ENCODE results near the gene MRPL10. TPM values are rescaled to one million over a fixed set of nuclear protein-coding genes. Genes with fewer than 3 reads are reported as not detected.

MRPL10 gene
- total RNA-seq, 1 experiment from 2014 or later, result 159 TPM

DNA sequence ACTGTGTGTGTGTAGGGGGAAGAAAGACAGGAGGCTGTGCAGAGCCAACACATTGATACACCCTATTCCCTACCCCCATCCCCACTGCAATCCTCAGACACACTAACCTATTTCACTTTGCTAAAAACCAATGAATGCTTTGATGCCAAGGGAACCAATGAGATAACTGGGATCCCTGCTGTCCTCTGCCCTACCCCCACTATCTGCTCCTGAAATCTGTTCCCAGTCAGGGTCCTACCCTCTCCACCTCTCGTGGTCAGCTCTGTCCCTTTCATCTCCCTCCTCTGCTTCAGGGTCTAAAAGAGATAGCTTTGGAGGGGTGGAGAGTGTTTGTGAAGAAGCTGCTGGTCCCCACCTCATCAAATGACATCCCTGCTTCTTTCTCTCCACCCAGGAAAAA lies 38.7 kb upstream of the MRPL10 start:
- TF ChIP-seq, protein P1, sequence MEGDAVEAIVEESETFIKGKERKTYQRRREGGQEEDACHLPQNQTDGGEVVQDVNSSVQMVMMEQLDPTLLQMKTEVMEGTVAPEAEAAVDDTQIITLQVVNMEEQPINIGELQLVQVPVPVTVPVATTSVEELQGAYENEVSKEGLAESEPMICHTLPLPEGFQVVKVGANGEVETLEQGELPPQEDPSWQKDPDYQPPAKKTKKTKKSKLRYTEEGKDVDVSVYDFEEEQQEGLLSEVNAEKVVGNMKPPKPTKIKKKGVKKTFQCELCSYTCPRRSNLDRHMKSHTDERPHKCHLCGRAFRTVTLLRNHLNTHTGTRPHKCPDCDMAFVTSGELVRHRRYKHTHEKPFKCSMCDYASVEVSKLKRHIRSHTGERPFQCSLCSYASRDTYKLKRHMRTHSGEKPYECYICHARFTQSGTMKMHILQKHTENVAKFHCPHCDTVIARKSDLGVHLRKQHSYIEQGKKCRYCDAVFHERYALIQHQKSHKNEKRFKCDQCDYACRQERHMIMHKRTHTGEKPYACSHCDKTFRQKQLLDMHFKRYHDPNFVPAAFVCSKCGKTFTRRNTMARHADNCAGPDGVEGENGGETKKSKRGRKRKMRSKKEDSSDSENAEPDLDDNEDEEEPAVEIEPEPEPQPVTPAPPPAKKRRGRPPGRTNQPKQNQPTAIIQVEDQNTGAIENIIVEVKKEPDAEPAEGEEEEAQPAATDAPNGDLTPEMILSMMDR (IDR thresholded peaks at IDR 0.05; ENCODE audit: insufficient read depth in 1 of 2, low read depth in 1 of 2, low read length in 1 of 2, severe bottlenecking in 1 of 2, unreplicated experiment in 1 of 2), result no peak
- Mint-ChIP-seq H3K4me3 (ENCODE audit: unreplicated experiment) (no peak overlapping the region), H3K9me3 (ENCODE audit: unreplicated experiment) (no peaks in the 10 kb centered on the region), H3K27ac (ENCODE audit: unreplicated experiment) (no peak overlapping the region), H3K4me1 (ENCODE audit: low read depth, unreplicated experiment) (peaks cover 18% of the 10 kb centered on the region), H3K27me3 (ENCODE audit: insufficient read depth, unreplicated experiment) (no peaks in the 10 kb centered on the region), H3K36me3 (ENCODE audit: insufficient read depth, unreplicated experiment) (no peaks in the 10 kb centered on the region)
- POLR2A ChIA-PET, result no interaction called here
- Histone ChIP-seq H3K27me3 (replicated peaks; ENCODE audit: control insufficient read depth, insufficient read depth, low read length) (no peaks in the 10 kb centered on the region; the same call in 1 of the 2 replicates), H3K36me3 (ENCODE audit: control insufficient read depth, insufficient read depth, low read length) (no peaks in the 10 kb centered on the region), H3K9me3 (no peaks in the 10 kb centered on the region), H3K4me1 (peaks cover 46% of the 10 kb centered on the region), H3K4me3 (ENCODE audit: low read depth, low read length) (no peak overlapping the region)
- intact Hi-C loops (cut with micrococcal nuclease; ENCODE audit: unreplicated experiment), result loop anchor here (2.0 kb wide), 1 partner anchor 15 kb away; no protein-coding TSS in a partner anchor
- BruUV-seq (replicated peaks), result no TSS peak
- CTCF ChIA-PET, result interaction anchor here (0.6 to 7.5 kb wide), 3 partner anchors 28 to 52 kb away, joined by 3 to 37 read pairs (median 5); partner anchors contain the start of gene SCRN2
- peak in 1 of 2 experiments; percentile 76 for DNase-seq

DNA sequence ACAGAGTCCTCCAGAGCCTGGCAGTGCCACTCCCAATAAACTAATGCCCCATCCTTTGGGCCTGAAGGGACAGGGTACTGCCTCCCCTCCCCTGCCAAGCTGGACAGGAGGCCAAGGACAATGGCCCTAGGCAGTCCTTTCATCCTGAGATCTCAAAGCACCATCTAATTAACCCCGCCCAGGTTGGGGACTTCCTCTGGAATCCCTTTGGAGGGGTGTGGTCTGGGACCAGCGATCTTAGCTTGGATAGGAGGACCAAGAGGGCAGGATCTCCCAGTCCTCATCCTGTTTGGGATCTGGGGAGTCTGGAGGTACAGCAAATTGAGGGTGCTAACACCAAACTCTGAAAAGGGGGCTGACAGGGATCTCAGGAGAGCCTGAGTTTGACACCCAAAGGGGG lies 37.8 kb upstream of the MRPL10 start:
- Histone ChIP-seq H3K27me3 (replicated peaks; ENCODE audit: control insufficient read depth, insufficient read depth, low read length) (no peaks in the 10 kb centered on the region; the same call in 1 of the 2 replicates), H3K36me3 (ENCODE audit: control insufficient read depth, insufficient read depth, low read length) (no peaks in the 10 kb centered on the region), H3K9me3 (no peaks in the 10 kb centered on the region), H3K4me3 (ENCODE audit: low read depth, low read length) (no peak overlapping the region), H3K4me1 (peaks cover 45% of the 10 kb centered on the region)
- H3K36me3 Mint-ChIP-seq (ENCODE audit: insufficient read depth, unreplicated experiment), result no peaks in the 10 kb centered on the region
- TF ChIP-seq, protein P1 (IDR thresholded peaks at IDR 0.05; ENCODE audit: insufficient read depth in 1 of 2, low read depth in 1 of 2, low read length in 1 of 2, severe bottlenecking in 1 of 2, unreplicated experiment in 1 of 2), result no peak
- no TSS peak for BruUV-seq (replicated peaks)
- CTCF ChIA-PET, result interaction anchor here (0.6 to 7.5 kb wide), 4 partner anchors 11 to 43 kb away, joined by 3 to 37 read pairs (median 4); partner anchors contain the start of gene SCRN2
- DNase-seq, result peak in 1 of 2 experiments; percentile 75
- no peak overlapping the region for H3K4me3 Mint-ChIP-seq (ENCODE audit: unreplicated experiment)
- no peak overlapping the region for H3K27ac Mint-ChIP-seq (ENCODE audit: unreplicated experiment)
- intact Hi-C loops (cut with micrococcal nuclease; ENCODE audit: unreplicated experiment), result no loop called here
- no peaks in the 10 kb centered on the region for H3K27me3 Mint-ChIP-seq (ENCODE audit: insufficient read depth, unreplicated experiment)
- POLR2A ChIA-PET, result interaction anchor here (1.0 kb wide), 1 partner anchor 38 kb away, joined by 3 read pairs; the partner anchor contains the start of genes LRRC46 and MRPL10
- H3K9me3 Mint-ChIP-seq (ENCODE audit: unreplicated experiment), result no peaks in the 10 kb centered on the region
- peaks cover 16% of the 10 kb centered on the region for H3K4me1 Mint-ChIP-seq (ENCODE audit: low read depth, unreplicated experiment)

DNA sequence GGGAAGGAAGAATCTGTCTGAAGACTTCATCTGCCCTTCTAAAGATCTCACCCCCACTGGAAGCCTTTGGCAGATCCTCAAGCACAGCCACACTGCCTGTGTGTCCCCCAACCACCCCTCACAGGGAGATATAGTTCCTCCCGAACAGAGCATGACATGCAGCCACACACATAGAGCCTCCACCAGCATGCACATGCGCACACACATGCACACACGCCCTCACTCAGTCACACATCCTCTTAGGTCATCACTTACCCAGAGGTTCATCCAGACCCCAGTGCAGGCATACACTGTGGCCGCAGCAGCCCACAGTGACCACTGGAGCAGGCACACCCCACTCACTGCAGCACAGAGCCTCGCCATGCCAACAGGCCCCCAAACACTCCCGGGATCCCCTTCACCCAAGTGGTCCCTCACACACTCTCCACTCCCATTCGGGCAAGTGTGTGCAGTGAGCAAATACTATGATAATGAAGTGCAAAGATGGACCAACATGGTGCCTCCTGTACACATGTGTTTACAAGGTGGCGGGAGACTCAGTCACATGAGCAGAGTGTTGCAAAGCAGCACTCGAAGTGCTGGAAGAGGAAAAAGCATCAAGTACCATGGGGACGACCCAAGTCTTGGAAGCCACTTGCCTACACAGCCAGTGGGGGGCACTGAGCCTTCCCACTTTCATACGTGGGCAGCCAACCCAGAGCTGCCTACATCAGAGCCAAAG lies 36.6 kb upstream of the MRPL10 start:
- no peak for DNase-seq
- Histone ChIP-seq H3K9me3 (peaks cover 3% of the 10 kb centered on the region; the same call in 1 of the 2 replicates), H3K36me3 (ENCODE audit: control insufficient read depth, insufficient read depth, low read length) (no peaks in the 10 kb centered on the region), H3K4me1 (peaks cover 43% of the 10 kb centered on the region), H3K27me3 (replicated peaks; ENCODE audit: control insufficient read depth, insufficient read depth, low read length) (no peaks in the 10 kb centered on the region; the same call in 1 of the 2 replicates), H3K4me3 (ENCODE audit: low read depth, low read length) (no peak overlapping the region)
- TF ChIP-seq, protein P1 (IDR thresholded peaks at IDR 0.05; ENCODE audit: insufficient read depth in 1 of 2, low read depth in 1 of 2, low read length in 1 of 2, severe bottlenecking in 1 of 2, unreplicated experiment in 1 of 2), result no peak
- Mint-ChIP-seq H3K27me3 (ENCODE audit: insufficient read depth, unreplicated experiment) (no peaks in the 10 kb centered on the region), H3K36me3 (ENCODE audit: insufficient read depth, unreplicated experiment) (no peaks in the 10 kb centered on the region), H3K27ac (ENCODE audit: unreplicated experiment) (no peak overlapping the region), H3K4me1 (ENCODE audit: low read depth, unreplicated experiment) (peaks cover 16% of the 10 kb centered on the region), H3K4me3 (ENCODE audit: unreplicated experiment) (no peak overlapping the region), H3K9me3 (ENCODE audit: unreplicated experiment) (no peaks in the 10 kb centered on the region)
- intact Hi-C loops (cut with micrococcal nuclease; ENCODE audit: unreplicated experiment), result no loop called here
- no TSS peak for BruUV-seq (replicated peaks)
- ChIA-PET CTCF (interaction anchor here (0.6 to 1.1 kb wide), 3 partner anchors 10 to 24 kb away, joined by 3 read pairs; partner anchors contain the start of gene SP6), POLR2A (interaction anchor here (1.0 kb wide), 1 partner anchor 37 kb away, joined by 3 read pairs; the partner anchor contains the start of genes LRRC46 and MRPL10)
